ENCODE data around the gene CDKN2B. TPM values are rescaled to one million over a fixed set of nuclear protein-coding genes. Genes with fewer than 3 reads are reported as not detected.
"Not testable (repeated sequence)": the region's sequence is repeated elsewhere in the genome, so short reads cannot be mapped to it uniquely, and the experiment has no call there.

Gene CDKN2B
- total RNA-seq, 2 donors from 2014 or later, result 0.09 to 0.23 TPM

- peaks cover 38 to 50% of the 10 kb centered on the region in 2 donors for H3K36me3 Mint-ChIP-seq
- H3K27ac Mint-ChIP-seq, result peak overlapping the region in 1 of 2 donors; percentile 50
- ATAC-seq, result no peak
- DNase-seq (ENCODE audit: low spot score in 2 of 2), result no peak
- H3K9me3 Mint-ChIP-seq, result peaks cover 16 to 35% of the 10 kb centered on the region in 2 donors
These were observed 40.6 kb downstream of the CDKN2B start for GRCh38 chr9:21968331-21969010.

GRCh38 chr9:21967702-21968101 lies 41.4 kb downstream of the CDKN2B start:
- no peak for ATAC-seq
- Mint-ChIP-seq H3K36me3 (peaks cover 40 to 54% of the 10 kb centered on the region in 2 donors), H3K27ac (peak overlapping the region in 1 of 2 donors; percentile 70), H3K9me3 (peaks cover 16 to 40% of the 10 kb centered on the region in 2 donors)
- no peak for DNase-seq (ENCODE audit: low spot score in 2 of 2)

- ATAC-seq, result no peak
- Mint-ChIP-seq H3K9me3 (peaks cover 16 to 43% of the 10 kb centered on the region in 2 donors), H3K27ac (no peak overlapping the region), H3K36me3 (peaks cover 40 to 55% of the 10 kb centered on the region in 2 donors)
- DNase-seq (ENCODE audit: low spot score in 2 of 2), result no peak
These were observed 41.9 kb downstream of the CDKN2B start for GRCh38 chr9:21967169-21967568.

GRCh38 chr9:21966140-21966851 lies 42.8 kb downstream of the CDKN2B start:
- DNase-seq (ENCODE audit: low spot score in 2 of 2) (no peak), ATAC-seq (no peak)
- H3K27ac Mint-ChIP-seq, result no peak overlapping the region
- peaks cover 40 to 55% of the 10 kb centered on the region in 2 donors for H3K36me3 Mint-ChIP-seq
- peaks cover 15 to 44% of the 10 kb centered on the region in 2 donors for H3K9me3 Mint-ChIP-seq

- peak in 1 of 2 donors; percentile 54 for DNase-seq (ENCODE audit: low spot score in 2 of 2)
- peak; percentile 34 to 78 for ATAC-seq
- peaks cover 12 to 44% of the 10 kb centered on the region in 2 donors for H3K9me3 Mint-ChIP-seq
- peaks cover 40 to 54% of the 10 kb centered on the region in 2 donors for H3K36me3 Mint-ChIP-seq
- H3K27ac Mint-ChIP-seq, result peak overlapping the region in 1 of 2 donors; percentile 73
These were observed 43.6 kb downstream of the CDKN2B start for GRCh38 chr9:21965401-21965951.

- H3K36me3 Mint-ChIP-seq, result peaks cover 36 to 49% of the 10 kb centered on the region in 2 donors
- no peak overlapping the region for H3K27ac Mint-ChIP-seq
- ATAC-seq, result peak; percentile 69 to 72
- H3K9me3 Mint-ChIP-seq, result peaks cover 8 to 39% of the 10 kb centered on the region in 2 donors
- peak; percentile 21 to 53 for DNase-seq (ENCODE audit: low spot score in 2 of 2)
These were observed 44.1 kb downstream of the CDKN2B start for GRCh38 chr9:21964925-21965385.

GRCh38 chr9:21961569-21961968 lies 47.5 kb downstream of the CDKN2B start:
- Mint-ChIP-seq H3K27ac (no peak overlapping the region), H3K36me3 (peaks cover 17 to 25% of the 10 kb centered on the region in 2 donors), H3K9me3 (peaks cover 0 to 17% of the 10 kb centered on the region in 2 donors)
- ATAC-seq (no peak), DNase-seq (ENCODE audit: low spot score in 2 of 2) (no peak)

GRCh38 chr9:21959268-21959667 lies 49.8 kb downstream of the CDKN2B start:
- DNase-seq (ENCODE audit: low spot score in 2 of 2); H3K27ac Mint-ChIP-seq; ATAC-seq: not testable (repeated sequence)
- H3K9me3 Mint-ChIP-seq, result peaks cover 0 to 11% of the 10 kb centered on the region in 2 donors
- H3K36me3 Mint-ChIP-seq, result peaks cover 8 to 13% of the 10 kb centered on the region in 2 donors

- DNase-seq (ENCODE audit: low spot score in 2 of 2) (no peak), ATAC-seq (peak in 1 of 2 donors; percentile 69)
- Mint-ChIP-seq H3K27ac (no peak overlapping the region), H3K9me3 (peaks cover 0 to 11% of the 10 kb centered on the region in 2 donors), H3K36me3 (peaks cover 7 to 12% of the 10 kb centered on the region in 2 donors)
These were observed 50.3 kb downstream of the CDKN2B start for GRCh38 chr9:21958833-21959232.

Other genes starting within 250 kb of the CDKN2B start
- 10 to 100 TPM; 50.2 to 56.8 TPM for gene MTAP, start 206.7 kb downstream of the CDKN2B start, total RNA-seq
- under 1 TPM; 0.43 to 0.68 TPM for gene CDKN2A, start 14.9 kb downstream of the CDKN2B start, total RNA-seq
- gene CDKN2B-AS1, start 14.5 kb downstream of the CDKN2B start, total RNA-seq, result under 1 TPM in 1 of 2 donors, not detected in 1; 0.20 TPM

All from activated naive CD4-positive, alpha-beta T cell treated with anti-CD3 and anti-CD28 coated beads, Interleukin-2, amount 50 U/mL, for 72 hours (primary cell).